Glutamatergic neuron (in vitro differentiated cells): ENCODE data around the gene CADM2. TPM values are rescaled to one million over a fixed set of nuclear protein-coding genes. Genes with fewer than 3 reads are reported as not detected.

Experiments used
- DNase-seq: peaks from one replicate; pipeline ENCODE4 v3.0.0; 2022
- H3K27ac Mint-ChIP-seq: one replicate; pipeline ENCODE4 v1.8.0; 2020; ENCODE audit warnings: mild to moderate bottlenecking, mixed read lengths, inconsistent platforms; ENCODE audit not compliant: unreplicated experiment
- H3K27me3 Mint-ChIP-seq: one replicate; pipeline ENCODE4 v1.8.0; 2020; ENCODE audit warnings: mild to moderate bottlenecking, moderate library complexity, mixed read lengths, inconsistent platforms; ENCODE audit not compliant: unreplicated experiment
- H3K36me3 Mint-ChIP-seq: one replicate; pipeline ENCODE4 v1.8.0; 2020; ENCODE audit warnings: mild to moderate bottlenecking, mixed read lengths, inconsistent platforms; ENCODE audit not compliant: unreplicated experiment
- H3K4me1 Mint-ChIP-seq: one replicate; pipeline ENCODE4 v1.8.0; 2020; ENCODE audit warnings: mild to moderate bottlenecking, low read depth, mixed read lengths, inconsistent platforms; ENCODE audit not compliant: unreplicated experiment
- H3K4me3 Mint-ChIP-seq: one replicate; pipeline ENCODE4 v1.8.0; 2020; ENCODE audit warnings: mild to moderate bottlenecking, mixed read lengths, inconsistent platforms; ENCODE audit not compliant: unreplicated experiment
- H3K9me3 Mint-ChIP-seq: one replicate; pipeline ENCODE4 v1.8.0; 2020; ENCODE audit warnings: mild to moderate bottlenecking, moderate library complexity, mixed read lengths, inconsistent platforms; ENCODE audit not compliant: unreplicated experiment
- CTCF ChIP-seq: fragments of 200-600 bp; sonication (generic); IDR thresholded peaks from one replicate; pipeline ENCODE4 v1.5.0; 2021; ENCODE audit not compliant: partially characterized antibody, unreplicated experiment
- total RNA-seq: library from RNA; stranded (reverse); fragmentation: NEBNext Ultra II Directional; extraction: Animal tissue kit (Norgen Biotek cat#: 25700); gene quantifications from one replicate; pipeline ENCODE4 v1.2.1, GENCODE V29; 2021; ENCODE audit not compliant: unreplicated experiment

The CADM2 gene
- total RNA-seq, 1 donor from 2014 or later = 233 TPM

- Mint-ChIP-seq H3K36me3 (no peaks in the 10 kb centered on the region), H3K9me3 (no peaks in the 10 kb centered on the region), H3K27ac (no peak overlapping the region), H3K4me1 (peaks cover 18% of the 10 kb centered on the region), H3K27me3 (no peaks in the 10 kb centered on the region), H3K4me3 (no peak overlapping the region)
- no peak for DNase-seq
- no peak for TF ChIP-seq CTCF
Observed at GRCh38 chr3:85041001-85041400, 82.2 kb downstream of the CADM2 start.

GRCh38 chr3:85041562-85042055 lies 82.8 kb downstream of the CADM2 start:
- H3K4me1 Mint-ChIP-seq = peaks cover 18% of the 10 kb centered on the region
- no peaks in the 10 kb centered on the region for H3K36me3 Mint-ChIP-seq

GRCh38 chr3:85050821-85051220 lies 92.0 kb downstream of the CADM2 start:
- DNase-seq = no peak
- no peak for TF ChIP-seq CTCF
- no peak overlapping the region for H3K27ac Mint-ChIP-seq
- no peaks in the 10 kb centered on the region for H3K4me1 Mint-ChIP-seq
- no peaks in the 10 kb centered on the region for H3K36me3 Mint-ChIP-seq
- no peak overlapping the region for H3K4me3 Mint-ChIP-seq
- no peaks in the 10 kb centered on the region for H3K9me3 Mint-ChIP-seq
- no peaks in the 10 kb centered on the region for H3K27me3 Mint-ChIP-seq

More at GRCh38 chr3:85041562-85042055, 82.8 kb downstream of the CADM2 start:
- H3K9me3 Mint-ChIP-seq = no peaks in the 10 kb centered on the region
- TF ChIP-seq CTCF = no peak
- no peaks in the 10 kb centered on the region for H3K27me3 Mint-ChIP-seq
- no peak for DNase-seq
- H3K27ac Mint-ChIP-seq = no peak overlapping the region
- H3K4me3 Mint-ChIP-seq = no peak overlapping the region

- TF ChIP-seq CTCF = no peak
- no peak overlapping the region for H3K27ac Mint-ChIP-seq
- H3K36me3 Mint-ChIP-seq = no peaks in the 10 kb centered on the region
- no peaks in the 10 kb centered on the region for H3K9me3 Mint-ChIP-seq
- no peaks in the 10 kb centered on the region for H3K27me3 Mint-ChIP-seq
- H3K4me1 Mint-ChIP-seq = no peaks in the 10 kb centered on the region
- no peak for DNase-seq
- no peak overlapping the region for H3K4me3 Mint-ChIP-seq
Observed at GRCh38 chr3:85051786-85052185, 93.0 kb downstream of the CADM2 start.

GRCh38 chr3:85053626-85054025 lies 94.8 kb downstream of the CADM2 start:
- H3K27me3 Mint-ChIP-seq = no peaks in the 10 kb centered on the region
- no peaks in the 10 kb centered on the region for H3K9me3 Mint-ChIP-seq
- no peak overlapping the region for H3K4me3 Mint-ChIP-seq
- DNase-seq = no peak
- TF ChIP-seq CTCF = no peak
- no peaks in the 10 kb centered on the region for H3K4me1 Mint-ChIP-seq
- H3K36me3 Mint-ChIP-seq = no peaks in the 10 kb centered on the region
- H3K27ac Mint-ChIP-seq = no peak overlapping the region
